Activated T-helper 1 cell treated with anti-CD3 and anti-CD28 coated beads, Interleukin-2, amount 50 U/mL, for 16 hours (primary cell): Measurements from ENCODE around the gene OR1J2.
"Not testable (repeated sequence)": the region's sequence is repeated elsewhere in the genome, so short reads cannot be mapped to it uniquely, and the experiment has no call there.

Experiments used
- DNase-seq, 2 donors: peaks; one replicate each; pipeline ENCODE4 v3.0.0-alpha.2; 2020; ENCODE audit warnings: low read depth in 1 of 2, low spot score in 1 of 2

OR1J2 gene

GRCh38 chr9:122510502-122510901 is at the start of gene OR1J2:
Gene OR1J2, plus strand, starts transcription at chr9:122510802. Its CDS starts 0 bp downstream, at chr9:122510802.
- DNase-seq, result no peak

- DNase-seq, result no peak
These were observed 46.6 kb upstream of the OR1J2 start for GRCh38 chr9:122463828-122464632.

- peak; percentile 11 to 33 for DNase-seq
These were observed 45.7 kb upstream of the OR1J2 start for GRCh38 chr9:122464633-122465567.

- DNase-seq, result no peak
These were observed 44.1 kb upstream of the OR1J2 start for GRCh38 chr9:122466456-122466855.

GRCh38 chr9:122468735-122469134 is 41.9 kb upstream of the OR1J2 start:
- DNase-seq, result no peak

- no peak for DNase-seq
These were observed 36.0 kb upstream of the OR1J2 start for GRCh38 chr9:122474561-122474960.

GRCh38 chr9:122475717-122476116 is 34.9 kb upstream of the OR1J2 start:
- no peak for DNase-seq

- no peak for DNase-seq
These were observed 33.3 kb upstream of the OR1J2 start for GRCh38 chr9:122477346-122477745.

GRCh38 chr9:122477826-122478225 is 32.8 kb upstream of the OR1J2 start, which contains the start of gene OR1J1:
Gene OR1J1, minus strand, starts transcription at chr9:122477926. Its CDS starts 0 bp downstream, at chr9:122477926.
- DNase-seq, result no peak

GRCh38 chr9:122479062-122479461 is 31.5 kb upstream of the OR1J2 start:
- DNase-seq, result no peak

- DNase-seq, result no peak
These were observed 11.7 kb upstream of the OR1J2 start for GRCh38 chr9:122498883-122499288.

- DNase-seq, result no peak
These were observed 3.6 kb upstream of the OR1J2 start for GRCh38 chr9:122506964-122507363.

- DNase-seq, result no peak
These were observed 7.6 kb downstream of the OR1J2 start for GRCh38 chr9:122518226-122518625.

GRCh38 chr9:122518841-122519240 is 8.2 kb downstream of the OR1J2 start, which contains the start of gene OR1J4:
Gene OR1J4, plus strand, starts transcription at chr9:122519141. Its CDS starts 0 bp downstream, at chr9:122519141.
- no peak for DNase-seq

GRCh38 chr9:122519376-122519775 is 8.8 kb downstream of the OR1J2 start:
- no peak for DNase-seq

- DNase-seq, result no peak
These were observed 16.0 kb downstream of the OR1J2 start for GRCh38 chr9:122526602-122527001.

GRCh38 chr9:122527193-122527592 is 16.6 kb downstream of the OR1J2 start, which contains the start of gene OR1N1:
Gene OR1N1, minus strand, starts transcription at chr9:122527293. Its CDS starts 0 bp downstream, at chr9:122527293.
- DNase-seq, result no peak

- not testable (repeated sequence) for DNase-seq
These were observed 20.6 kb downstream of the OR1J2 start for GRCh38 chr9:122531157-122531556.

- DNase-seq, result no peak
These were observed 25.5 kb downstream of the OR1J2 start for GRCh38 chr9:122536134-122536533.

GRCh38 chr9:122537066-122537465 is 26.5 kb downstream of the OR1J2 start:
- DNase-seq, result not testable (repeated sequence)

GRCh38 chr9:122538757-122539156 is 28.2 kb downstream of the OR1J2 start:
- no peak for DNase-seq

- no peak for DNase-seq
These were observed 35.6 kb downstream of the OR1J2 start for GRCh38 chr9:122546196-122546595.
